HG03159 (cell line): ENCODE data around the gene EHMT1.

ENCODE experiments used
- ATAC-seq: cut with Tn5 transposase; IDR thresholded peaks from one replicate; pipeline ENCODE4 v1.9.1; 2021; ENCODE audit warnings: mild to moderate bottlenecking, moderate library complexity; ENCODE audit not compliant: unreplicated experiment

The EHMT1 gene

DNA sequence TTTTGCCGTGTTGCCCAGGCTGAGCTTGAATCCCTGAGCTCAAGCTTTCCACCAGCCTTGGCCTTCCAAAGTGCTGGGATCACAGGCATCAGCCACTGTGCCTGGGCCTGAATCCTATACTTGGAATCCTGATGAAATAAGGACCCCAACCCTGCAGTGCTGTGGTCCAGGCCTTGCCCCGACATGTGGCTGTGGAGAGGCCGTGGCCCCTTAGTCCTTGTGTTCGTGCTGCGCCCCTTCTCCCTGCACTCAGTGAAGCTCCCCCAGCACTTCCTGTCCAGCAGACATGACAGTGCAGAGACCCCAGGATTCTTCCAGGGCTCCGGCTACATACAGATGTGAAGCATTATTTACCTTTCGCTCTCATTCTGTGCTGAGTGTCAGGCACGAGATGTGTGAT is 52.9 kb downstream of the EHMT1 start:
- ATAC-seq: no peak

GRCh38 chr9:137672907-137673791 is 54.3 kb downstream of the EHMT1 start:
- peak; percentile 63 for ATAC-seq

DNA sequence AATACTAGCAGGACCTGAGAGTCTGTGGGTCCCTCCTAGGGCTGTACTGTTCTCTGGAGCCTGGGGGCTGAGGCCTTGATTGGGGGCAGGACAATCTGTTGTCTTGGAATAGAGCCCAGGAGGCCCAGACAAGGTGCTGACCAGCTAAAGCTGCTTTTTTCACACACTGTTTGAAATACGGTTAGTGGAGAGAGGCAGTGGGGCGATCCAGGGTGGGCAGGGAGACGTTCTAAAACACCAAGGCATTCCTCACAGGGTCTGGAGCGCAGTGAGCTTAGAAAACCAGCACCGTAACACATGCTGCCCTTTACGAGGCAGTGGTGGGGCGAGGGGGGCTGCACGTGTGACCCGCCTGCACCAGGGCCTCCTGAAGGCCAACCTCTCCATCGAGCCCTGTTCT is 55.1 kb downstream of the EHMT1 start:
- ATAC-seq: no peak

DNA sequence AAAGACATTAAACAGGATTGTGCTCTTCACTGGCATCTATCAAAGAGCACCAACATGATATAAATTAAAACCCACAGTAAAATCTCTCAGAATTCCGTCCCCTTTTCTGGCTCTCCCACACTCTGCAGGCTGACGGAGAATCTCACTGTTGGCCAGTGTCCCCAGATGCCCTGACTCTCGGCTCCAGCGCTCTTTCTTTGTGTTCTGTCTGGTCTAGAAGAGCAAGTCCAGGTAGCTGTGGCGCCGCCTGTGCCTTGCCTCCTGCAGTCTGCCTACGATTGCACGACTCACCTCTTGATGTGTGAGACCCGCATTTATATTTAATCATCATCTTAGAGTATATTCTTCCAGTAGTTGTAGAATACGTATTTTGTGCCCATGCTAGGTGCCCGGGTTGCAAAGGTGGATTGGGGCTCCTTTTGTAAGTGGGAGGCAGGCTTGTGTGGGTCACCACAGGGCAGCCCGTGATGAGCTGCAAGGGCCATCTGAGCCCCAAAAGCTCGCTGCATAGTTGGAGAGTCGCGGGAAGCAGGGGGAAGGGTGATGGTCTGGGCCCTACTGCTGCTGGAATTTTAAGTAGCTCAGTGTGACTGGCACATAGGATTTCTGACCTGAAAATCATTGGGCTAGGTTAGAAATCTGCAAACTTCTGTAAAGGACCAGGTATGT is 55.6 kb downstream of the EHMT1 start:
- no peak for ATAC-seq

DNA sequence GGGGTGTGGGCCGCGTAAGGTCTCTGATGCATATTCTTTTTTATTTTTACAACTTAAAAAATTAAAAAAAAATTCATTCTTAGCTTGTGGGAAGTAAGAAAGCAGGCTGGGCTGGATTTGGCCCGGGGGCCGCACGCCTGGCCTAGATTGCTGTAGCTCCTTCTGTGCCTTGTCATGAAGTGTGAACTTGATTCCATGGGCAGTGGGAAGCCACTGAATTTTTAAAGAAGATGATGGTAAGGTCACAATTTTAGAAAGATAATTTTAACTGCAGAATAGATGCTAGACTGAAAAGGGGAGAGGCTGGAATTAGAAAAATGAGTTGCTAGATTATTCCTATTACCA is 56.1 kb downstream of the EHMT1 start:
- no peak for ATAC-seq

DNA sequence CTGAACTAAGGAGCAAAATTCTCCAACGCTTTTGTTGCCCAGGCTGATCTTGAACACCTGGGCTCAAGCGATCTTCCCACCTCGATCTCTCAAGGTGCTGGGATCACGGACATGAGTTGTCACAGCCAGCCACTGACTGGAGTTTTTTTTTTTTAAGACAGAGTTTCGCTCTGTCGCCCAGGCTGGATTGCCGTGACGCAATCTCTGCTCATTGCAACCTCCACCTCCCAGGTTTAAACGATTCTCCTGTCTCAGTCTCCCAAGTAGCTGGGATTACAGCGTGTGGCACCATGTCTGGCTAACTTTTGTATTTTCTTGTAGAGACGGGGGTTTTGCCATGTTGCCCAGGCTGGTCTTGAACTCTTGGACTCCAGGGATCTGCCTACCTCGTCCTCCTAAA is 58.2 kb downstream of the EHMT1 start:
- no peak for ATAC-seq

DNA sequence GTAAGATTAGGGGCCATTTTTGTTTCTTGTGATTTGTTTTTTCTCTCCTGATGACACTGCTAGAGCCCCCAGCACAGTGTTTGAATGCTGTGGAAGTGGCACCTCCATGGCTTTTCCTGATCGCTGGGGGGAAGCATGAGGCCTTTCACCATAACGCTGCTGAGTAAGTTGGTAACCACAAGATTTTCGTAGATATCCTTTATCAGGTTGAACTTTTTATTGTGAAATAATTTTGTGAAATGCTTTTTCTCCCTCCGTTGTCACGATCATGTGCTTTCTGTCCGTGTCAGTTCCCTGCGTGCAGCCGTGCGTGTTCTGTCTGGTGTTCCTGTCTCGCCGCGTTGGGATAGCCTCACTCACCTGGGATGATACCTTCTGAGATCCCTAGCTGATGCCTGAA is 59.4 kb downstream of the EHMT1 start:
- no peak for ATAC-seq

DNA sequence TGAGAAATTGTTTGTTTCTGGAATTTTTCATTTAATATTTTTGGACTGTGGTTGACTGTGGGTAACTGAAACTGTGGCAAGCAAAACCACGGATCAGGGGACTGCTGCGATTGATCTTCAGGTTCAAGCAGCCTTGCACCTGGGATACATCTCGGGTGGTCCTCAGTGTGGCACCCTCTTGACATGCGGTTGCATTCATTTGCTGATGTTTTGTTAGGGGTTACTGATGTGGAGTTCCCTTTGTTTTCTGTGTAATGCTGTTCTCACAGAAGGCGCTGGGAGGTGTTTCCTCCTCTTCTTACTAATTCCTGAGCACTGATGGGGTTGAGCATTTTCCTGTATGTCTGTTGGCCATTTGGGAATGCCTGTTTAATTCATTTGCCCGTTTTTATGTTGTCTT is 60.4 kb downstream of the EHMT1 start:
- ATAC-seq: no peak

DNA sequence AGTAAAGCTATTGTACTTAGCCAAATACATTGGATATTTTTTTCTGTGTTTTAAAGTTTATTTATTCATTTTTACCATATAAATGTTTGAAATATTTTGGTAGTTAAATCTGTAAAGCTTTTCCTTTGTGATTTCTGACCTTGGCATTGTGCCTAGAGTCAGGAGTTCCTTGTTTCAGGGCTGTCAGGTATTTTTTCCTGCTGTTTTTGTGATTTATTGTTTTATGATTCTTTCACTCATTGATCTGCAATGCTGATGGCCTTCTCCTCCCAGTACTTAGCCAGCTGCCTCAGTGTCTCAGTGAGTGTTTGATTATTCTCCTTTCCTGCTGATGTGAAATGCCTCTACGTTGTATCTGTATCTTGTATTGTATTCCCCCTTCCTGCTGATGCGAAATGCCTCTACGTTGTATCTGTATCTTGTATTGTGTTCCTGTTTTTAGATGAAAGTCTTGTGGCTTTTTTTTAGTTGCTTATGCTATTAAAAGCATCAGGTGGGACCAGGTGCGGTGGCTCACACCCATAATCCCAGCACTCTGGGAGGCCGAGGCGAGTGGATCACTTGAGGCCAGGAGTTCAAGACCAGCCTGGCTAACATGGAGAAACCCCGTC is 61.0 kb downstream of the EHMT1 start:
- no peak for ATAC-seq

- ATAC-seq: no peak
Observed at GRCh38 chr9:137680444-137681358, 61.9 kb downstream of the EHMT1 start.

GRCh38 chr9:137682428-137683105 is 63.8 kb downstream of the EHMT1 start:
- no peak for ATAC-seq

DNA sequence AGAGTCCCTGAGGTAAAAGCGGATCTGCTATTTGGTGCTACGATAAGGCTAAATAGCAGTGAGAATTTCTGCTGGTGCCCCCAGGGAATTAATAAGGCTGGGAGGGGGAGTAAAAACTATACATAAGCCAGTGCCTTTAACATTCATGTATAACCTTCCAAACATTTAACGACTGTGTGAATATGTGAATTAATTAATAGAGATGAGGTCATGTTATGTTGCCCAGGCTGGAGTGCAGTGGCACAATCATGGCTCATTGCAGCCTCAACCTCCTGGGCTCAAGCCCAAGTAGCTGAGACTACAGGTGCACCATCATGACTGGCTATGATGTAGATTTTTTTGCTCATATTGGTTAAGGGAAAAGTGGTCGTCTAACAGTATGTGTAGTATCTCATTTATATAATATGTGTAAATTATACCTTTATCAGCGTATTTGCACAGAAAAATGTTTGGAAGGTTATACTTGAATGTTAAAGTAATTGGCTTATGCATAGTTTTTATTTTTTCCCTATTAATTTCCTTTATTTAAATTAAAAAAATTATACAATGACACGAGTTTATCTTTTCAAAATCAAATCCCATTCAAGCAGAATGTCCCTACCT is 64.6 kb downstream of the EHMT1 start:
- no peak for ATAC-seq

DNA sequence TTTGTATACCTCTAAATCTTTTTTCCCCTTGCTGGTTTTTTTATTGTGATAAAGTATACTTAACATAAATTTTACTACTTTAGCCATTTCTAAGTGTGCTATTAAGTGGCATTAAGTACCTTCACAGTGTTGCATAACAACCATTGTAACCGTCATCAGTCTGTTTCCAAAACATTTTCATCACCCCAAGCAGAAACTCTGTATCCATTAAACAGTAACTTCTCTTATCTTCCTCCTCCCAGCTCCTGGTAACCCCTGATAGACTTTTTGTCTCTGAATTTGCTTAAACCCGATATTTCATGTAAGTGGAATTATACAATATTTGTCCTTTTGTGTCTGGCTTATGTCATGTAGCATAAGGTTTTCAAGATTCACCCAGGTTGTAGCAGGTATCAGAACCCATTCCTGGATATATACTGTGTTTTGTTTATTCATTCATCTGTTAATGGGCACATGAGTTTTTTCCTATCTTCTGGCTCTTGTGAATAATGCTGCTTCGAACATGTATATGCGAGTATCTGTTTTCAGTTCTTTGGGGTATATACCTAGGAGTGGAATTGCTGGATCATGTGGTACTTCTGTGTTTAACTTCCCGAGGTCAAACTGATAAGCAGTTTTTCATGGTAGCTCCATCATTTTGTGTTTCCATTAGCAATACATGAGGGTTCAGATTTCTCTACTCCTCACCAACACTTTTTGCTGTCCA is 66.4 kb downstream of the EHMT1 start:
- ATAC-seq: no peak

DNA sequence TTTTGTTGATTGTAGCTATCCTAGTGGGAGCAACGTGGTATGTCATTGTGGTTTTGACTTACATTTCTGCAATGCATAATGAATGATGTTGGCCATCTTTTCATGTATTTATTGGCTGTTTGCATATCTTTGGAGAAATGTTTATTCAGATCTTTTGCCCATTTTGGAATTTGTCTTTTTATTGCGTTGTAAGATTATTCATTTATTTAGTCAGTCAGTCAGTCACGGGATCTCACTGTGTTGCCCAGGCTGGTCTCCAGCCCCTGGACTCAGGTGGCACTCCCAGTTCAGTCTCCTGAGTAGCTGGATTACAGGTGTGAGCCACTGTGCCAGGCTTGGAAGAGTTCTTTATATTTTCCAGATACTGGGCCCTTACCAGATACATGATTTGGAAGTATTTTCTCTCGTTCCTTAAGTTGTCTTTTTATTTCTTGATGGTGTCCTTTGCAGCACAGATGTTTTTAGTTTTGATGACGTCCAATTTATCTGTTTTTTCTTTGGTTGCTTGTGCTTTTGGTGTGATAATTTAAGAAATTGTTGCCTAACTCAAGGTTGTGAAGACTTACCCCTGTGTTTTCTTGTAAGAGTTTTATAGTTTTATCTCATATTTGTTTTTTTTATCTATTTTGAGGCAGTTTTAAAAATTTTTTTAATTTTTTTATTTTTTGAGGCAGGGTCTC is 67.1 kb downstream of the EHMT1 start:
- no peak for ATAC-seq

DNA sequence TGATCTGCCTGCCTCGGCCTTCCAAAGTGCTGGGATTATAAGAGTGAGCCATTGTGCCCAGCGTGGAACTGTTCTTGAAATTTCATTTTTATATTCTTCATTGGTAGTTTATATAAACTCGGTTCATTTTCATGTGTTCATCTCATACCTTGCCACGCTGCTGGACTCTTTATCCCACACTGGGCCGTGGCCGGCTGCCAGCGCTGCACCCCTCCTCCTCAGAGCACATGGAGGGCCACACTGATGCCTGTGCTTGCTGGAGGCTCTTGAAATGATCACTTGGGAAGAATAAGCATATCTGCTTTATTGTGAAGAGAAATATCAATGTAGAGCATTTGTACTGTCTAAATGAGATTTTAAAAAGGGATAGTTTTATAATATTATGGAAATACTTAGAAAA is 69.5 kb downstream of the EHMT1 start:
- ATAC-seq: no peak

- ATAC-seq: no peak
Observed at GRCh38 chr9:137688725-137689124, 69.9 kb downstream of the EHMT1 start.

- ATAC-seq: no peak
Observed at GRCh38 chr9:137689745-137690529, 71.1 kb downstream of the EHMT1 start.
